Measurements from ENCODE around the gene ARRDC1. TPM values are rescaled to one million over a fixed set of nuclear protein-coding genes. Genes with fewer than 3 reads are reported as not detected.

The ARRDC1 gene
- total RNA-seq, 1 experiment from 2014 or later = 77.5 TPM

- H3K27ac ChIP-seq (ENCODE audit: low read length) = peak overlapping the region; percentile 99; the same call in 1 of the 2 replicates
- peaks cover 36% of the 10 kb centered on the region for H3K4me1 ChIP-seq (ENCODE audit: insufficient read depth, low read length)
- H3F3A ChIP-seq (ENCODE audit: low read length, unreplicated experiment) = no peaks in the 10 kb centered on the region
- H3K36me3 ChIP-seq (ENCODE audit: low read depth, low read length) = peaks cover 5% of the 10 kb centered on the region; the same call in 1 of the 2 replicates
- no peaks in the 10 kb centered on the region for H3K9me3 ChIP-seq (ENCODE audit: low read length)
- no peaks in the 10 kb centered on the region for H4K20me1 ChIP-seq (ENCODE audit: low read length)
- no peak overlapping the region for H3K4me3 ChIP-seq (ENCODE audit: low read length)
- POLR2A ChIA-PET (ENCODE audit: unreplicated experiment) = no interaction called here
- intact Hi-C loops (cut with micrococcal nuclease) = no loop called here
- peaks cover 57% of the 10 kb centered on the region for H3K79me2 ChIP-seq (ENCODE audit: low read length)
- TF ChIP-seq, protein P1, sequence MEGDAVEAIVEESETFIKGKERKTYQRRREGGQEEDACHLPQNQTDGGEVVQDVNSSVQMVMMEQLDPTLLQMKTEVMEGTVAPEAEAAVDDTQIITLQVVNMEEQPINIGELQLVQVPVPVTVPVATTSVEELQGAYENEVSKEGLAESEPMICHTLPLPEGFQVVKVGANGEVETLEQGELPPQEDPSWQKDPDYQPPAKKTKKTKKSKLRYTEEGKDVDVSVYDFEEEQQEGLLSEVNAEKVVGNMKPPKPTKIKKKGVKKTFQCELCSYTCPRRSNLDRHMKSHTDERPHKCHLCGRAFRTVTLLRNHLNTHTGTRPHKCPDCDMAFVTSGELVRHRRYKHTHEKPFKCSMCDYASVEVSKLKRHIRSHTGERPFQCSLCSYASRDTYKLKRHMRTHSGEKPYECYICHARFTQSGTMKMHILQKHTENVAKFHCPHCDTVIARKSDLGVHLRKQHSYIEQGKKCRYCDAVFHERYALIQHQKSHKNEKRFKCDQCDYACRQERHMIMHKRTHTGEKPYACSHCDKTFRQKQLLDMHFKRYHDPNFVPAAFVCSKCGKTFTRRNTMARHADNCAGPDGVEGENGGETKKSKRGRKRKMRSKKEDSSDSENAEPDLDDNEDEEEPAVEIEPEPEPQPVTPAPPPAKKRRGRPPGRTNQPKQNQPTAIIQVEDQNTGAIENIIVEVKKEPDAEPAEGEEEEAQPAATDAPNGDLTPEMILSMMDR (conservative IDR thresholded peaks at IDR 0.05; ENCODE audit: low read depth, low read length) = no peak
- TF ChIP-seq EZH2phosphoT487 (IDR thresholded peaks at IDR 0.05; ENCODE audit: borderline replicate concordance, low read length) (no peak), EZH2 (IDR thresholded peaks at IDR 0.05; ENCODE audit: low read length, unreplicated experiment) (no peak)
- CTCF ChIA-PET = no interaction called here
- no peaks in the 10 kb centered on the region for H3K27me3 ChIP-seq (ENCODE audit: low read length)
- no TSS peak for BruUV-seq (replicated peaks)
- DNase-seq (no peak), ATAC-seq (no peak)
- no peaks in the 10 kb centered on the region for H3K9me2 ChIP-seq (replicated peaks; ENCODE audit: low read length)
- H3K9ac ChIP-seq (ENCODE audit: low read length) = no peak overlapping the region
- H2AFZ ChIP-seq (ENCODE audit: low read length) = no peak overlapping the region
- H3K4me2 ChIP-seq (ENCODE audit: low read length) = no peak overlapping the region
Measured at GRCh38 chr9:137613738-137614523, 8.4 kb downstream of the ARRDC1 start.

- no peak for ATAC-seq
- intact Hi-C loops (cut with micrococcal nuclease) = no loop called here
- ChIA-PET CTCF (no interaction called here), POLR2A (ENCODE audit: unreplicated experiment) (no interaction called here)
- Histone ChIP-seq H3K4me3 (ENCODE audit: low read length) (no peak overlapping the region), H3K4me1 (ENCODE audit: insufficient read depth, low read length) (peaks cover 36% of the 10 kb centered on the region), H2AFZ (ENCODE audit: low read length) (no peak overlapping the region), H3K4me2 (ENCODE audit: low read length) (no peak overlapping the region), H3K9me3 (ENCODE audit: low read length) (no peaks in the 10 kb centered on the region), H3K9me2 (replicated peaks; ENCODE audit: low read length) (no peaks in the 10 kb centered on the region), H3K27ac (ENCODE audit: low read length) (no peak overlapping the region), H3K9ac (ENCODE audit: low read length) (no peak overlapping the region), H3F3A (ENCODE audit: low read length, unreplicated experiment) (no peaks in the 10 kb centered on the region), H3K79me2 (ENCODE audit: low read length) (peaks cover 55% of the 10 kb centered on the region), H3K27me3 (ENCODE audit: low read length) (no peaks in the 10 kb centered on the region), H4K20me1 (ENCODE audit: low read length) (no peaks in the 10 kb centered on the region), H3K36me3 (ENCODE audit: low read depth, low read length) (peaks cover 5% of the 10 kb centered on the region; the same call in 1 of the 2 replicates)
- DNase-seq = no peak
- TF ChIP-seq EZH2phosphoT487 (IDR thresholded peaks at IDR 0.05; ENCODE audit: borderline replicate concordance, low read length) = no peak
- TF ChIP-seq, protein P1 (conservative IDR thresholded peaks at IDR 0.05; ENCODE audit: low read depth, low read length) = no peak
- no TSS peak for BruUV-seq (replicated peaks)
Measured at GRCh38 chr9:137614631-137615386, 9.3 kb downstream of the ARRDC1 start.
